GM21381 (cell line): Measurements from ENCODE around the gene MPC1.
"Not testable (repeated sequence)": the region's sequence is repeated elsewhere in the genome, so short reads cannot be mapped to it uniquely, and the experiment has no call there.

ENCODE experiments used
- ATAC-seq: cut with Tn5 transposase; IDR thresholded peaks from one replicate; pipeline ENCODE4 v1.9.1; 2021; ENCODE audit warnings: mild to moderate bottlenecking, moderate library complexity; ENCODE audit not compliant: unreplicated experiment

The MPC1 gene

DNA sequence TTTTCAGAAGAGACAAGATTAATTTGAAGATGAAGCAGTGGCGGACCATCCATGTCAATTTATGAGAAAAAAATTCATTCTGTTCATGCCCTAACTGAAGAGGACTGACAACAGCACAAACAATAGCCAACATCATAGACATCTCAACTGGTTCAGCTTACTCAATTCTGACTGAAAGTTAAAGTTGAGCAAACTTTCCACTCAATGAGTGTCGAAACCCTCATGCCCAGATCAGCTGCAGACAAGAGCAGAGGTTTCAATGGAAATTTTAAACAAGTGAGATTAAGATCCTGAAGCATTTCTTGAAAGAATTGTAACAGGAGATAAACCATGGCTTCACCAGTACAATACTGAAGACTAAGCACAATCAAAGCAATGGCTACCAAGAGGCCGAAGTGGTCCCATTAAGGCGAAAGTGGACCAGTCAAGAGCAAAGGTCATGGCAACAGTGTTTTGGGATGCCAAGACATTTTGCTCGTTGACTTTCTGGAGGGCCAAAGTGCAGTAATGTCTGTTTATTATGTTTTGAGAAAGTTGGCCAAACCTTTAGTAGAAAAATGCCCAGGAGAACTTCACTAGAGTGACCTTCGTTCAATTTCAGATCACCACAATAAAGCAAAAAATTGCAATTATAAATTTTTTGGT lies 34.3 kb downstream of the MPC1 start:
- no peak for ATAC-seq

DNA sequence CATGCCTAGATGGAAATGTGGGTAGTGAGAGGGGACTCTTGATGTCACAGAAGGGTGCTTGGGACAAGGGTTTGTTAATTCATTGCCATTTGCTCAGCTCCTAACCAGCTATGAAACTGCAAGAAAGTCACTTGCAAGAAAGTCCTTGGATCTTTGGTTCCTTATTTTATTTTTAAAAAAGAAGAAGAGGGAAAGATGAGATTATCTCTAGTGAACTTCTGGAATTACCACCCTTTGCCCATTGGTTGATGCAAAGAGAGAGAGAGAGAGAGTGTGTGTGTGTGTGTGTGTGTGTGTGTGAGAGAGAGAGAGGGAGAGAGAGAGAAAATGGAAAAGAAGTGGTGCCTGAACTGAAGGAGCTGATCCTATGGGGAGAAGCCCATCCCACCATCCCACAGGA lies 35.8 kb downstream of the MPC1 start:
- no peak for ATAC-seq

DNA sequence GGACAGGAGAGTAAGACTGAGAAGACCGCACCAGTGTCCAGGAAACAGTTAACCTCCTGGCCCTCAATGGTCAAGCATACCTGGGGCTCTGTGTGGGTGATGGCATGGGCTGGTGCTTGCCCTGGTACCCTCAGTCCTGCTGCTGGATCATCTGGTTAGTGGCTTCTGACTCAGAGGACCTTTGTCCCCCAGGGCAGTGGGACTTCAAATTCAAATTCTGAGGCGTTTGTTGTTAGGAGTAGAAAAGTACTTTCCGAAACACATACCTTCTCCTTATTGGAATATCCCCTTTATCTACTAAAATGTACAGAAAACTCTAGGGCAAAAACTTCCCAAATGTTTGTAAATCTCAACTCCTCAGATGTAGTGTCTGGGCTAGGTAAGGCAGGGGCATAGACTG lies 36.3 kb downstream of the MPC1 start:
- no peak for ATAC-seq

DNA sequence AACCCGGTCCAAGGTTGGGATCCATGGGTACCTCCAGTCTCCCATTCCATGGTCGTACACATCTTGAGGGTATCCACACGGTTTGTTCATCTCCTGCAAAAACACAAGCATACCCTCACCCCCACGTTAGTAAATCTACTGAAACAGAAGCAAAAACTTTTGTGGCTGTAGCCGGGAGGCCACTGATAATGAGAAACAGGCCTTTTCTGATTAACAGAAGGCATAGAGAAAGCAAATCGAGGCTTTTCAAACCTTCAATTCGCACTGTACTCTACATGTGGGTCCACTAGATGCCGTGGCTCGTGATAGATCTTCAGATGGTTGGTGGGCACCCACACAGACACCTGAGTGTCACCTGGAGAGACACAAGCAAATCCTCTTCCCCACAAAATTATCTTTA lies 37.1 kb downstream of the MPC1 start:
- not testable (repeated sequence) for ATAC-seq

DNA sequence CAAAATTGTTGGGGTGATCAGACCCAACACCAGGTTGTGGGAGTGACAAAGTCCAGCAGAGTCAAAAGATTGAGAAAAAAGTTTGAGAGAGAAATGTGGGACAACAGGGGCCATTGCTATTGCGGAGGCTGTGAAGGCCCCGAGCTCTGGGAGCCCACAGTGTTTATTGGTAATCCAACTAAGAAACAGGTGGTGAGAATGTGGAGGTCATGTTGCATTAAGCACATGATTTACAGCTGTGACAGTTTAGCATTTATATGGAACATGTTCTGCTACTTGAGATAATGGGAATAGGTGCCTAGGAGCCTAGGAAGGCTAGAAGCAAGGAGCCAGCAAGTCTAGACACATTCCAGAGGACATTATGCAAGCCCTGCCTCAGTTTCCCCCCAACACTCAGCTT lies 37.8 kb downstream of the MPC1 start:
- ATAC-seq, result not testable (repeated sequence)

DNA sequence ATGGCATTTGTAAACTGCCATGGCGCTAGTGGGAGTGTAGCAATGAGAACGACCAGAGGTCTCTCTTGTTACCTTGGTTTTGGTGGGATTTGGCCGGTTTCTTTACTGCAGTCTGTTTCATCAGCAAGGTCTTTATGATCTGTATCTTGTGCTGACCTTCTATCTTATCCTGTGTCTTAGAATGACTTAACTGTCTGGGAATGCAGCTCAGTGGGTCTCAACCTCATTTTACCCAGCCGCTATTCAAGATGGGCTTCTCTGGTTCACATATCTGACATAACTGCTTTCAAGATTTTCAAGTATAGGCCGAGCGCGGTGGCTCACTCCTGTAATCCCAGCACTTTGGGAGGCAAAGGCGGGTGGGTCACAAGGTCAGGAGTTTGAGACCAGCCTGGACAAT lies 38.5 kb downstream of the MPC1 start:
- ATAC-seq, result no peak

DNA sequence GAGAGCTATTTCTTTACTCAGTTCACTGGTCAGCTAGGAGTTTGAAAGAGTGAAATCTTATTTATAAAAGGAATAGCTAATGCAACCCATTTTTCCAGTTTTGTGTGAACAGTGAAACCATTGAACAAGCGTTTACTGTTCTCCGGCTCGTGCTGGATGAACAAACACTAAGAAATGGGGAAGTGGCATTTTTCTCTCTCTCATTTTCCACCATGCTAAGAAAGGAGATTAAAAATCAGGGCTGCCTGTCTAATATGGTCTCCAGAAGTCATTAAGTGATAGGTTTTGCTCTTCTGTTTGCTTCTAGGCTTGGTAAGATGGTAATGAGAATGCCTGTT lies 39.6 kb downstream of the MPC1 start:
- peak; percentile 10 for ATAC-seq

DNA sequence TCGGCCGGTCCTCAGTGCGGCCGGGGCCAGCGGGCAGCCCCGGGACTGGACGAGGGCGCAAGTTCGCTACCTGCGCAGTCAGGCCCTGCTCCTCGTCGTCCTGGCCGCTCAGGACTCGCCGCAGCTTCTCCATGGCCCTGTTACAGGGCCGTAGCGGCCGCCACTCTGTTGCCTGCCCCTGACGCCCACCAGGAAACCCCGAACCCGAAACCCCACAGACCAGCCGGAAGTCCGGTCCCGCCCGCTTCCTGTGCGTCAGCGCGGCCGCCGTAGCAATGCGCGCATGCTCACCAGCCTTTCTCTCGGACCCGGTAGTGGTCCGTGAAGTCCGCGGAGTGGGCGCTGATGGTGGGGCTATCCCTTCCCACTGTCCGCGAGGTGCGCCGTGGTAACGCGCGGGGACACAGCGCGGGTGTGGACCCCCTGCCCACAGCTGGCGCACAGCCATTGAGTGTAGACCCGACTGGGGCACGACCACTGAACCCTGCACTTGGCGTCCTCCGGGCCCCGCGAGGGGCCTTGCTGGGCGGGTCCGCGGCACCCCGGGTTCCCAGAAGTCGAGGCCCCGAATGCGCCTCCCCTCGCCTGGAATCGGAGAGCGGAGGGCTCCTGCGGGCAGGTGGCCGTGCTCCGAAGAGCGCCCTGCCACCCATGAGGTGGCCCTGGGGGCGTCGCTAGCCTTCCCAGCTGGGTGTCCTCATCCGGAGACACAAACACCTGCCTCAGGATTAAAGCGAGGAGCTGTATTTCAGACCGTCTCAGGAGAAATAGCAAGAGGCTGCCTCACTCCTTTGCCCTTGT lies 40.2 kb downstream of the MPC1 start, which contains the start of gene SFT2D1:
SFT2D1 (minus strand) TSS at position 197 of the 801 bp plus-strand sequence; CDS start at position 133, 64 bp downstream.
- ATAC-seq, result peak; percentile 93

DNA sequence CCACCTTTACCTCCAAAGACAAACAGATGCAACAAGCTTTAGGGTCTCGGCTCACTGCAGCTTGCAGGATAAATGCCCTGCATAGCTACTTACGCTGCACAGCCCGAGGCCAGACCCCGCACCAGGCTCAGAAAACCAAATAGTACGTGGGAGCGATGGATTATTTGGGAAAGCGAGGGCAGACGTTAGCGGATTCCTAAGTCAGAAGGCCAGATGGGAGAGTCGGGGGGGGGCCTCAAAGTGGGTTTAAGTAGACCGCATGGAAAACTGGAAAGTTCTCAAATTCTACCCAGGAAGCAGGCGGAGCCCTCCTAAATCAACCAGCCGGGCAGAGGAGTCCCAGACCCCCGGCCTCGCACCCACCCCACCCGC lies 40.8 kb downstream of the MPC1 start:
- no peak for ATAC-seq

DNA sequence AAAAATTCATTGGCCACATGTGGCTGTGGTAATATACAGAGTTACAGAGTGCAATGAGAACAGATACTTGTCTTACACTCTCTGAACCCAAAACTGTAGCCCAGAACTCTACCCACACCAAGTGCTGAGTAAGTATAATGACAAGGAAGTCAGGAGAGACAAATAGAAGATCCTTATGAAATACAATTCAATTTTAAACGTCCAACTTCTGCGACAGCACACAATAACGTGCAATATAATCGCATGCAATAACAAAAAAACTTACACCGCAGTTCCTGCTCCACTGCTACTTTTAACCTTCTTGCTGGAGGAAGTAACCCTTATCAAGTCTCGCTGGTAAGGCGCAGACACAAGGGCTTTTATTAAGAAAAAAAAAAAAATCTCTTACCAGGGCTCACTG lies 41.3 kb downstream of the MPC1 start:
- ATAC-seq, result no peak

DNA sequence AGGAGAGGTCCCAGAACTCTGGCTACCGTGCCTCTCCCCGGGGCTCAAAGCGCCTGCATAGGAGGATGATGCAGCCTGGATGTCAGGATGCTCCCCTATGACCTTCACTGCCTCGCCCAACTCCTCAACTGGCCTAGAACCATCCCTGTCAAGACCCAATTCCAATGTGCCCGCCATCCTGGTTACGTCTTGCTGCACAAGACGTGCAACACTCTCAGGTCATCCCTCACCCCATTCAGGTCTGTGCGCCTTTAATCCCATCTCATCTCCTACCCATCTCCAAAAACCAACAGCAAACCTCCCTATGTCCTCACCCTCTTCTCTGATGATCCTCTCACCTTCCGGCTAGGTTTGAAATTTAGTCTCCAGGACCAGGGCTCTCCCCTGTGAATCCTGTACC lies 43.9 kb downstream of the MPC1 start:
- ATAC-seq, result no peak

DNA sequence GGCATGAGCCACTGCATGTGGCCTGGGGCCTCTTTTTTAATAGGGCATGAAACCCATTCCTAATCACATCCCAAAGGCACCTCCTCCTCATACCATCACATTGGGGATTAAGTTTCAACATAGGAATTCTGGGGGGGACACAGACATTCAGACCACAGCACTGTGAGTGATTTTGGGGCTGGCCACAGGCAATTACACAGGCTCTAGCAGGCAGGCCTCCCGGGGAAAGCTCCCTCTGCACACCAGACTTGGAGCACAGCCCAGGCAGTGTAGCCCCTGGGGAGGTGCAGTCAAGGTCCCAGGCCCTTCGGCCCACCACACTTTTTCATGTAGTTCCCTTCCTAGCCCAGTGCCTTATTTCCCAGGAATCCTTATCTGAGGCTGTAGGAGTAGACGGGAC lies 45.9 kb downstream of the MPC1 start:
- ATAC-seq, result no peak

DNA sequence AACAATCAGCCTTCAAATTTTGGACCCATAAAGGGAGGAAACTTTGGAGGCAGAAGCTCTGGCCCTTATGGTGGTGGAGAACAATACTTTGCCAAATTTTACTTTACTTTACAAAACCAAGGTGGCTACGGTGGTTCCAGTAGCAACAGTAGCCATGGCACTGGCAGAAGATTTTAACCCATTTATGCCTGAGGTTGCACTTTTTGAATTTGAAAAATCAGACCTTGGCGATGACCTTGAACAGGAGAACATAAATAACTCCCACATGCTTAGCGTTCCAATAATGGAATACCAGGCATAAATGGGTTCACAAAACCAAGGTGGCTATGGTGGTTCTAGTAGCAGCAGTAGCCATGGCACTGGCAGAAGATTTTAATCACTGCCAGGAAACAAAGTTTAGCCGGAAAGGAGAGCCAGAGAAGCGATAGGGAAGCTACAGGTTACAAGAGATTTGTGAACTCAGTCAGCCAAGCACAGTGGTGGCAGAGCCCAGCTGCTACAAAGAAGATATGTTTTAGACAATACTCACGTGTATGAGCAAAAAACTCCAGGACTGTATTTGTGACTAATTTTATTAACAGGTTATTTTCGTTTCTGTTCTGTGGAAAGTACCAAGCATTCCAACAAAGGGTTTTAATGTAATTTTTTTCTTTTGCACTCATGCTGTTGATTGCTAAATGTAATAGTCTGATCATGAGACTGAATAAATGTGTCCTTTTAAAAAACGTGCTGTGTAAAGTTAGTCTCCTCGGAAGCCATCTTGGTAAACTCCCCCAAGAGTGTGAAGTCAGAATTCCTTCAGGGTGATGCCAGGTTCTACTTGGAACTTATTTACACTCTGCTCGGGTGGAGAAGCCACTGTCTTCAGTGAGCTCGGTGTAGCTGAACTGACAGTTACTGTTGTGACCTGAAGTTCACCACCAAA lies 47.1 kb downstream of the MPC1 start:
- ATAC-seq, result no peak

DNA sequence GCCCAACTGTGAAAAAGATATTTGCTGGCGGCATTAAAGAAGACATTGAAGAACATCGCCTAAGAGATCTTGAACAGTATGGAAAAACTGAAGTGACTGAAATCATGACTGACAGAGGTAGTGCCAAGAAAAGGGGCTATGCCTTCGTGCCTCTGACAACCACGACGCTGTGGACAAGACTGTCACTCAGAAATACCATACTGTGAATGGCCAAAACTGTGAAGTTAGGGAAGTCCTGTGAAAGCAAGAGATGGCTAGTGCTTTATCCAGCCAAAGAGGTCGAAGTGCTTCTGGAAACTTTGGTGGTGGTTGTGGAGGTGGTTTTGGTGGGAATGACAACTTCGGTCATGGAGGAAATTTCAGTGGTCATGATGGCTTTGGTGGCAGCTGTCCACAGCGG lies 47.9 kb downstream of the MPC1 start:
- ATAC-seq, result no peak

DNA sequence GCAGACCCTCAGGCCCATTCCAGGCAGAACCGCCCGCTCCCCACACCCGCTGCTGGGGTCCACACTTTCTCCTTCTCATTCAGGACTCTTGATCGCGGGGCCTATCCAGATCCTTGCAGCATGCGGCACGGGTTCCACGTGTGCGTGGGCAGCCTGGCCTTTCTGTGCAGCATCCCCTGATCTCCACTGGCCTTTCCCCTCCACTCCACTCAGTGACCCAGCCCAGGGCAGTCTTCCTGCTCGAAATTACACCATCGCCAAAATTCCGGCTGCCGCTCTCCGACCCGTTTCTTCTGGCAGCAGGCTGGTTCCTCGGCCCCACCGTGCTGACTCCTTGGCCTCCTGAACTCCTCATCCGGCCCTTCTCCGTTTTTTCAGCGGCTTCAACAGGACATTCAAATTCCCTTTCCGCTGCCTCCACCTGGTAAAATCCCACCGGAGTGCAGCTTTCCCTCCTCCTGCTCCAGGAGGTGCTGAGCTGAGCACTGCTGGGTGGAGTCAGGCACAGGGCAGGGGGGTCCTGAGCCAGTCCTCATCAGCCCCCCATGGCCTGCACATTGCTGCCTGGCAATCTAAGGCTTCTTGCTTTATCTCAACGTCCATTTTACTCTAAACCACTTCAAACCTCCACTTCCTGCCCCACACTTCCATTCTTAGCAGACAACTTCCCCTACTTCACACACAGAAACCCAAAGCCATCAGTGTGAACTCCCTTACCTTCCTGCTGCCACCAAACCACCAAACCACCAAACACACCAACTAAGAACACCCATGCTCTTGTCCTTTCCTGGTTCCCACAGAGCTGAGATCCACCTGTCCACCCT lies 49.4 kb downstream of the MPC1 start:
- ATAC-seq, result peak; percentile 65

DNA sequence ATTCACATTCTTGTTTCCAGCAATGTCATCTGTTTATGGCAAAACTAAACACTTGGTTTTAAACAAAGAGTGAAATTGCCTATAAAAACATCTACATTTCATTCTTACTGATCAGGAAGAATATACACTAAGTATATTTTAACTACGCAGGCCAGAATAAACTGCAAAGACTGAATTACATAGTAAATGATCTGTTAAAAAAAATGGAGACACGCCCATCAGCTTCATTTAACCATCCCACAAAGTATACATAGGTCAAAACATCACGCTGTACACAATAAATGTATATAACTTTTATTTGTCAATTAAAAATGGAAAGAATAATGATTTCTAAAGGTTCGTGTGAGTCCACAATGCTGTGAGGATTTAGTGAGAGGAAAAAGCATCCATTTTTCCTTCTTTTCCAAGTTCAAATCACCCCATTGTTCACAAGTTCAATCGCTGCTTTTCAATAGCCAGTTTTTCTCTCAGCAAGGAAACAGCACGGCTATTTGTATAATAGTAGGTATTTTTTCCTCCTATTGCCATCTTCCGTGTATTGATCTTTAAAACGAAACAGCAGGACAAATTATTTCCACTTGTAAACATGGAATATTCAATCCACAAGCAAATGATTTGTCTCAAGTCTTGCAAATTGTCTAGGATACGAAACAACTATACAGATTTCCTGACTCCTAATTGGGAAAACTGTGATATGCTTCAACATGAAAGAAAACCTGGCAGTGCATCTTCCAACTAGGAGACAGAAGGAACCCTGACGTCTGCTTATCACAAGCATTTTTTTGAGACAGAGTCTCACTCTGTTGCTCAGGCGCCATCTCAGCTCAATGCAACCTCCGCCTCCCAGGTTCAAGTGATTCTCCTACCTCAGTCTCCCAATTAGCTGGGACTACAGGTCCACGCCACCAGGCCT lies 51.0 kb downstream of the MPC1 start:
- ATAC-seq, result no peak

DNA sequence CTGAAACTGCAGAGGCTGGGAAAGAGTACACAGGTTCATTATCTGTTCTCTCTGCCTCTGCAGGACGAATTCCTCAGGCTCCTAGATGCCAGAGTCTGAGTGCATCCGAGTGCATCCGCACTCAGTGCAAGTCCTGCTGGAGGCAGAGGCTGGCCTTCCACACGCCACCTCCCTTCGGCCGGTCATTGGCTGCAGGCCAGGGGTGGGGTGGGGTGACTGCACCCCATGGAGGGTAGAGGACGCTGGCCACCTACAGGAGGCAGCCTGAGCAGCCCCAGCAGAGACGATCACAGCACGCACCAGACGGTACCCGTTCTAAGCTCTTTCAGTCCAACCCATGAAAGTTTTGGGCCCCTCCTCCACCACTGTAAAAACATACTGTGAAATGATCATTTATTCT lies 52.1 kb downstream of the MPC1 start:
- ATAC-seq, result no peak

DNA sequence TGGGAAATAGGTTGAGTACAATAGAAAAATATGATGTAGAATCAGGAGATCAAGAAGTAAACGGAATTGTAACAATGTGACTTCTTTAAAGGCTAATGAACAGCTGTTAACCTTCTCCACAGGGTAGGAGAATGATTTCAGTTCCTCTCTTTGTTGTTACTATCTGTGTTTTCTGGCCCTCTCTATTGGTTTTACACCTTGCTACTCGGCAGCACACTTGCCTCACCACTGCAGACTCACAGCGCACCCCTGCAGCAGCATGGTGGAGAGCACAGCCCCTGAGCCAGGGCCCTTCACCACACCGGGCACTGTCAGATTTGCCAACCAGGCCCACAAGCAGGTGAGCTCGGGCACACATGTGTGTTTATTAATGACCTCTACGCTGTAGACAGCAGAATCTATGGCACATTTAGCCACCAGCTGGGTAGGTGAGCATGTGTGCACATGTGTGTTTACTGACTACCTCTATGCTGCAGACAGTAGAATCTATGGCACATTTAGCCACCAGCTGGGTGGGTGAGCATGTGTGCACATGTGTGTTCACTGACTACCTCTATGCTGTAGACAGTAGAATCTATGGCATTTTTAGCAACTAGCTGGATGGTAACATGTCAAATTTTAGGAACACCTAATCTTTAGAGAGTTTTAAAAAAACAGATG lies 57.2 kb downstream of the MPC1 start:
- ATAC-seq, result peak; percentile 97

DNA sequence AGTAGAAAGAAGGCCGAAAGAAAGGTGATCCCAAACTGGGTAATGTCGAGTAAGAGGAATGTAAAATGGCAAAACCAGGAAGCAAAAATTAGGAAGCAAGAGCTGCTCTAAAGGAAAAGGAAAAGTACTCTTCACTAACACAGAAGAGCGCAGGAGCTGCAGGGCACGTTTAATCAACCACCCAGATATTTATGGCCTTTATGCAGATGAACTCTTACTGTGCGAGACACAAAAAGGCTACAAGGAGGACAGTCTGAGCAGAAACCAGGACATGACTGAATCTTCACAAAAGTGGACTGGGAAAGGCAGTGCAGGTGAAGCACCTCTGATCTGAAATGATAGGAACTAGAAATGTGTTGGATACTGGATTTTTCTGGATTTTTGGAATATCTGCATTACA lies 59.3 kb downstream of the MPC1 start:
- no peak for ATAC-seq
